Karpas-422 (cell line): Measurements from ENCODE around the gene FUT7. TPM values are rescaled to one million over a fixed set of nuclear protein-coding genes. Genes with fewer than 3 reads are reported as not detected.
"Not testable (repeated sequence)": the region's sequence is repeated elsewhere in the genome, so short reads cannot be mapped to it uniquely, and the experiment has no call there.

Experiments
- DNase-seq: peaks from one replicate; pipeline ENCODE4 v3.0.0-alpha.2; 2015
- H2AFZ ChIP-seq: fragments of 200-600 bp; sonication (generic); 2 replicates; pipeline ENCODE4 v1.6.1; 2014; ENCODE audit warnings: antibody characterized with exemption, low read length, mixed read lengths
- H3K27ac ChIP-seq: fragments of 200-600 bp; sonication (generic); 2 replicates; pipeline ENCODE4 v1.5.1; 2014; ENCODE audit warnings: mild to moderate bottlenecking, low read length, moderate library complexity
- H3K27me3 ChIP-seq: fragments of 200-600 bp; sonication (generic); 2 replicates; pipeline ENCODE4 v1.6.1; 2014; ENCODE audit warnings: low read length, mixed read lengths
- H3K36me3 ChIP-seq: fragments of 200-600 bp; sonication (generic); 2 replicates; pipeline ENCODE4 v1.6.1; 2014; ENCODE audit warnings: low read length, mixed read lengths; ENCODE audit not compliant: insufficient read depth
- H3K4me1 ChIP-seq: fragments of 200-600 bp; sonication (generic); 2 replicates; pipeline ENCODE4 v1.6.1; 2014; ENCODE audit warnings: mild to moderate bottlenecking, low read length, mixed read lengths
- H3K4me2 ChIP-seq: fragments of 200-600 bp; sonication (generic); 2 replicates; pipeline ENCODE4 v1.6.1; 2014; ENCODE audit warnings: low read length, low read depth, mild to moderate bottlenecking; ENCODE audit not compliant: poor library complexity, severe bottlenecking
- H3K4me3 ChIP-seq: fragments of 200-600 bp; sonication (generic); 2 replicates; pipeline ENCODE4 v1.5.1; 2014; ENCODE audit warnings: mild to moderate bottlenecking, antibody characterized with exemption, low read length, mixed read lengths
- H3K79me2 ChIP-seq: fragments of 200-600 bp; sonication (generic); 2 replicates; pipeline ENCODE4 v1.6.1; 2014; ENCODE audit warnings: mild to moderate bottlenecking, low read length, mixed read lengths
- H3K9ac ChIP-seq: fragments of 200-600 bp; sonication (generic); 2 replicates; pipeline ENCODE4 v1.6.0; 2014; ENCODE audit warnings: low read length
- H3K9me2 ChIP-seq: fragments of 200-600 bp; sonication (generic), shearing (Covaris generic); replicated peaks from 2 replicates; pipeline ENCODE4 v1.6.0; 2014; ENCODE audit warnings: mild to moderate bottlenecking, low read length, moderate library complexity; ENCODE audit not compliant: insufficient read depth
- H3K9me3 ChIP-seq: fragments of 300-700, 200-600 bp; sonication (generic); 2 replicates; pipeline ENCODE4 v1.6.1; 2014; ENCODE audit warnings: low read length, mixed read lengths
- H4K20me1 ChIP-seq: fragments of 200-600 bp; sonication (generic); 2 replicates; pipeline ENCODE4 v1.6.1; 2014; ENCODE audit warnings: mild to moderate bottlenecking, antibody characterized with exemption, low read length, low read depth; ENCODE audit not compliant: insufficient read depth
- total RNA-seq: library from RNA; depleted of rRNA; stranded (reverse); fragments of >200 nt; shearing (Covaris generic); gene quantifications from 2 replicates; pipeline ENCODE4 v1.2.3, GENCODE V29; 2014; ENCODE audit warnings: low replicate concordance

The FUT7 gene
- total RNA-seq, 1 experiment from 2014 or later: not detected

GRCh38 chr9:137034039-137034708 is 2.3 kb upstream of the FUT7 start:
- Histone ChIP-seq H3K4me2 (no peak overlapping the region), H3K36me3 (no peaks in the 10 kb centered on the region), H3K9me3 (no peaks in the 10 kb centered on the region), H3K9me2 (no peaks in the 10 kb centered on the region), H3K79me2 (no peaks in the 10 kb centered on the region), H3K27ac (no peak overlapping the region), H3K9ac (no peak overlapping the region), H3K4me3 (no peak overlapping the region), H3K4me1 (peaks cover 21% of the 10 kb centered on the region), H3K27me3 (no peaks in the 10 kb centered on the region), H2AFZ (no peak overlapping the region), H4K20me1 (no peaks in the 10 kb centered on the region)
- DNase-seq: no peak

GRCh38 chr9:137033481-137033880 is 1.6 kb upstream of the FUT7 start:
- not testable (repeated sequence) for H4K20me1 ChIP-seq, H2AFZ ChIP-seq, DNase-seq, H3K9me2 ChIP-seq, H3K79me2 ChIP-seq, H3K4me2 ChIP-seq, H3K27me3 ChIP-seq, H3K27ac ChIP-seq, H3K9ac ChIP-seq, H3K9me3 ChIP-seq, H3K4me3 ChIP-seq, H3K36me3 ChIP-seq
- peaks cover 24% of the 10 kb centered on the region for H3K4me1 ChIP-seq

- Histone ChIP-seq H3K4me1 (peaks cover 26% of the 10 kb centered on the region), H3K9ac (no peak overlapping the region), H4K20me1 (no peaks in the 10 kb centered on the region), H3K36me3 (no peaks in the 10 kb centered on the region), H3K9me2 (no peaks in the 10 kb centered on the region), H3K27me3 (no peaks in the 10 kb centered on the region), H3K4me3 (no peak overlapping the region), H3K4me2 (no peak overlapping the region), H3K79me2 (no peaks in the 10 kb centered on the region), H3K27ac (no peak overlapping the region), H2AFZ (no peak overlapping the region), H3K9me3 (no peaks in the 10 kb centered on the region)
- DNase-seq: no peak
Observed at GRCh38 chr9:137032858-137033257, 970 bp upstream of the FUT7 start.

- Histone ChIP-seq H3K9ac (no peak overlapping the region), H2AFZ (no peak overlapping the region), H3K4me3 (no peak overlapping the region), H4K20me1 (no peaks in the 10 kb centered on the region; the same call in 1 of the 2 replicates), H3K4me1 (peaks cover 36% of the 10 kb centered on the region), H3K27me3 (no peaks in the 10 kb centered on the region), H3K79me2 (no peaks in the 10 kb centered on the region), H3K36me3 (no peaks in the 10 kb centered on the region), H3K9me2 (no peaks in the 10 kb centered on the region), H3K9me3 (no peaks in the 10 kb centered on the region), H3K27ac (no peak overlapping the region), H3K4me2 (no peak overlapping the region)
- DNase-seq: no peak
Observed at GRCh38 chr9:137030538-137031527, 1.1 kb downstream of the FUT7 start.

- DNase-seq: no peak
- no peak overlapping the region for H3K27ac ChIP-seq
- H3K4me3 ChIP-seq: no peak overlapping the region
- no peaks in the 10 kb centered on the region for H3K9me2 ChIP-seq
- no peaks in the 10 kb centered on the region for H3K9me3 ChIP-seq
- no peaks in the 10 kb centered on the region; the same call in 1 of the 2 replicates for H4K20me1 ChIP-seq
- no peak overlapping the region for H3K9ac ChIP-seq
- H3K27me3 ChIP-seq: no peaks in the 10 kb centered on the region
- peaks cover 44% of the 10 kb centered on the region for H3K4me1 ChIP-seq
- H3K4me2 ChIP-seq: no peak overlapping the region
- H3K36me3 ChIP-seq: no peaks in the 10 kb centered on the region
- no peaks in the 10 kb centered on the region for H3K79me2 ChIP-seq
- no peak overlapping the region for H2AFZ ChIP-seq
Observed at GRCh38 chr9:137030006-137030405, 1.9 kb downstream of the FUT7 start.

- no peaks in the 10 kb centered on the region for H3K79me2 ChIP-seq
- no peaks in the 10 kb centered on the region for H3K9me3 ChIP-seq
- H3K4me2 ChIP-seq: no peak overlapping the region
- H3K4me3 ChIP-seq: no peak overlapping the region
- no peak overlapping the region for H3K9ac ChIP-seq
- no peak overlapping the region for H2AFZ ChIP-seq
- H3K4me1 ChIP-seq: peaks cover 41% of the 10 kb centered on the region
- no peaks in the 10 kb centered on the region; the same call in 1 of the 2 replicates for H4K20me1 ChIP-seq
- H3K36me3 ChIP-seq: no peaks in the 10 kb centered on the region
- no peaks in the 10 kb centered on the region for H3K9me2 ChIP-seq
- no peak overlapping the region for H3K27ac ChIP-seq
- no peaks in the 10 kb centered on the region for H3K27me3 ChIP-seq
- DNase-seq: peak; percentile 86
Observed at GRCh38 chr9:137029058-137029936, 2.6 kb downstream of the FUT7 start.

GRCh38 chr9:137028263-137029057 is 3.4 kb downstream of the FUT7 start:
- H3K4me2 ChIP-seq: peak overlapping the region; percentile 59
- no peak overlapping the region for H2AFZ ChIP-seq
- peak overlapping the region; percentile 53; the same call in 1 of the 2 replicates for H3K4me3 ChIP-seq
- peak overlapping the region; percentile 35 for H3K9ac ChIP-seq
- no peaks in the 10 kb centered on the region for H3K9me3 ChIP-seq
- no peaks in the 10 kb centered on the region for H3K79me2 ChIP-seq
- H3K27me3 ChIP-seq: no peaks in the 10 kb centered on the region
- DNase-seq: peak; percentile 81
- H3K27ac ChIP-seq: no peak overlapping the region
- H3K9me2 ChIP-seq: no peaks in the 10 kb centered on the region
- no peaks in the 10 kb centered on the region for H3K36me3 ChIP-seq
- peaks cover 41% of the 10 kb centered on the region for H3K4me1 ChIP-seq
- no peaks in the 10 kb centered on the region; the same call in 1 of the 2 replicates for H4K20me1 ChIP-seq
